Common myeloid progenitor, CD34-positive (primary cell): ENCODE data around the gene MRGPRD.

ENCODE experiments used
- CTCF ChIA-PET: fragments of 350-600 bp; sonication (Branson Sonifier 250); formaldehyde crosslinking; loops from one replicate; lab custom pipeline; 2021; ENCODE audit warnings: antibody characterized with exemption; lab: Charles Lee
- POLR2A ChIA-PET: fragments of 350-600 bp; sonication (Branson Sonifier 250); formaldehyde crosslinking; loops from one replicate; lab custom pipeline; 2021; ENCODE audit warnings: antibody characterized with exemption; lab: Charles Lee
- DNase-seq, 3 donors: peaks; one replicate each; pipeline versions ENCODE4 v3.0.0 to v3.0.0-alpha.2; 2013
- H3K27ac ChIP-seq, 2 experiments: 1 replicate in 1 of 2; 2 replicates in 1 of 2; pipeline ENCODE4 v1.7.0; 2013; ENCODE audit warnings: inconsistent platforms in 2 of 2, low read length in 2 of 2, mild to moderate bottlenecking in 2 of 2, low read depth in 1 of 2, moderate library complexity in 1 of 2; ENCODE audit not compliant: severe bottlenecking in 2 of 2, insufficient read depth in 1 of 2, poor library complexity in 1 of 2
- H3K27me3 ChIP-seq, 5 experiments: replicated peaks in 2 of 5; 1 replicate in 3 of 5; 2 replicates in 2 of 5; pipeline versions ENCODE4 v1.6.1 to v1.7.0; 2013; ENCODE audit warnings: low read length in 4 of 5, mild to moderate bottlenecking in 2 of 5, moderate library complexity in 2 of 5, inconsistent platforms in 1 of 5; ENCODE audit not compliant: insufficient read depth in 5 of 5, control insufficient read depth in 4 of 5
- H3K36me3 ChIP-seq, 4 experiments: 1 replicate in 2 of 4; 2 replicates in 2 of 4; pipeline versions ENCODE4 v1.6.1 to v1.7.0; 2013; ENCODE audit warnings: low read length in 3 of 4, control low read depth in 1 of 4, mild to moderate bottlenecking in 1 of 4; ENCODE audit not compliant: control insufficient read depth in 4 of 4, insufficient read depth in 4 of 4
- H3K4me1 ChIP-seq, 4 experiments: 1 replicate in 3 of 4; 2 replicates in 1 of 4; pipeline versions ENCODE4 v1.6.1 to v1.7.1; 2013; ENCODE audit warnings: low read length in 3 of 4, mild to moderate bottlenecking in 3 of 4, control low read depth in 1 of 4, inconsistent platforms in 1 of 4, moderate library complexity in 1 of 4; ENCODE audit not compliant: control insufficient read depth in 4 of 4, insufficient read depth in 4 of 4; ENCODE audit errors: control extremely low read depth in 1 of 4
- H3K4me3 ChIP-seq, 7 experiments: 1 replicate in 4 of 7; 2 replicates in 3 of 7; pipeline versions ENCODE4 v1.5.1 to v1.7.0; 2013; ENCODE audit warnings: mild to moderate bottlenecking in 7 of 7, low read length in 6 of 7, moderate library complexity in 6 of 7, inconsistent platforms in 2 of 7, low read depth in 2 of 7, control low read depth in 1 of 7; ENCODE audit not compliant: insufficient read depth in 4 of 7, control insufficient read depth in 1 of 7; ENCODE audit errors: extremely low read depth in 1 of 7
- H3K9me3 ChIP-seq, 5 experiments: 1 replicate in 4 of 5; 2 replicates in 1 of 5; pipeline versions ENCODE4 v1.6.1 to v1.7.1; 2013; ENCODE audit warnings: low read length in 4 of 5, mild to moderate bottlenecking in 2 of 5, inconsistent platforms in 1 of 5, low read depth in 1 of 5, moderate library complexity in 1 of 5; ENCODE audit not compliant: control insufficient read depth in 4 of 5, insufficient read depth in 2 of 5; ENCODE audit errors: control extremely low read depth in 1 of 5
- WGBS: methylation state at CpG from one replicate; pipeline ENCODE4 v1.1.5; 2013; ENCODE audit not compliant: insufficient coverage; 5-methylcytosine and 5-hydroxymethylcytosine counted together

Gene MRGPRD

GRCh38 chr11:68961245-68961644 lies 19.5 kb downstream of the MRGPRD start:
- Histone ChIP-seq H3K4me1 (peaks cover 0 to 4% (median under 1%) of the 10 kb centered on the region in 4 experiments), H3K27me3 (peaks cover 0 to 6% (median 0%) of the 10 kb centered on the region in 5 experiments), H3K4me3 (no peak overlapping the region), H3K36me3 (no peaks in the 10 kb centered on the region), H3K9me3 (peaks cover 0 to 4% (median 0%) of the 10 kb centered on the region in 5 experiments), H3K27ac (no peak overlapping the region)
- ChIA-PET CTCF (no interaction called here), POLR2A (no interaction called here)
- WGBS, result 93% methylated on average over 5 of the region's 8 CpGs
- DNase-seq, result no peak

GRCh38 chr11:68960294-68961071 lies 20.3 kb downstream of the MRGPRD start:
- 97% methylated on average over 25 of the region's 25 CpGs for WGBS
- no peaks in the 10 kb centered on the region for H3K36me3 ChIP-seq
- CTCF ChIA-PET, result interaction anchor here (0.7 to 1.2 kb wide), 2 partner anchors 9 to 683 kb away, joined by 3 to 4 read pairs; no protein-coding TSS in a partner anchor
- H3K27ac ChIP-seq, result no peak overlapping the region
- peaks cover 0 to 2% (median 0%) of the 10 kb centered on the region in 5 experiments for H3K27me3 ChIP-seq
- POLR2A ChIA-PET, result no interaction called here
- H3K9me3 ChIP-seq, result peaks cover 0 to 4% (median 0%) of the 10 kb centered on the region in 5 experiments
- H3K4me1 ChIP-seq, result peaks cover 0 to 9% (median 3%) of the 10 kb centered on the region in 4 experiments
- no peak overlapping the region for H3K4me3 ChIP-seq
- DNase-seq, result no peak

DNA sequence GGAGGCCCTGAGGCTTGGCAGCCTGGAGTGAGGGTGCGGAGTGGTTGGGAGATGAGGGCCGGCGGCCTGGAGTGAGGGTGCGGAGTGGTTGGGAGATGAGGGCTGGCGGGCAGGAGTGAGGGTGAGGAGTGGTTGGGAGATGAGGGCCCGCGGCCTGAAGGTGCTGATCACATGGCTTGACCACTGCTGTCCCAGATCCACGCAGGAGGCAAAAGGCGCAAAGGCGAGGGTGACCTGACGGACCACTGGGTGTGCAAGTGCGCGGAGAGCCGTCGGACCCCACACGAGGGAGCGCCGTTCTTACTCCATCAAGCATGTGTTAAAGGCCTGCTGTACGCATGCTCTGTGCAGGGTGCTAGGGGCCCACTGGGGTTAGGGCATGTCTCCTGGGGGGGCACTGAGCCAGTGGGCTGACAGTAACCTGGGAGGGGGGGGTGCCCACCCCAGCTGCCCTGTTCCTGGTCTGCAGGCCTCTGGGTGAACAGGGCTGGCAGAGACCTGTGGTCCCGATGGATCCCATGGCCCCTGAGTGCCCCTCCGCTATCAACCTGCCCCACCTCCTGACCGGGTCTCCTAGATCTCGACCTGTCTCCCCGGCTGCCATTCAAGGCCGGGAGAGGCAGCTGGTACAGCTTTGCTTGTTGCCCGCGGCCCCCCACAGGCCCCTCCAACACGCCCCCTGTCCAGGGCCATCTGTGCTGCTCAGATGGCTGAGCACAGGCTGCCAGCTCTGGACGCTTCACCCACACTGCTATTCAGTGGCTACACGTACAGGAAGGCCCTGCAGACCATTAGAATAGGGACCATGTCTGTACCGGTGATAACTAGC lies 21.1 kb downstream of the MRGPRD start:
- ChIA-PET CTCF (interaction anchor here (1.2 kb wide), 1 partner anchor 8 kb away, joined by 4 read pairs; no protein-coding TSS in a partner anchor), POLR2A (no interaction called here)
- peaks cover 0 to 2% (median 0%) of the 10 kb centered on the region in 5 experiments for H3K27me3 ChIP-seq
- H3K9me3 ChIP-seq, result peaks cover 0 to 4% (median 0%) of the 10 kb centered on the region in 5 experiments
- DNase-seq, result no peak
- no peak overlapping the region for H3K27ac ChIP-seq
- H3K4me3 ChIP-seq, result no peak overlapping the region
- no peaks in the 10 kb centered on the region for H3K36me3 ChIP-seq
- WGBS, result 94% methylated on average over 30 of the region's 31 CpGs
- peaks cover 0 to 17% (median 10%) of the 10 kb centered on the region in 4 experiments for H3K4me1 ChIP-seq

DNA sequence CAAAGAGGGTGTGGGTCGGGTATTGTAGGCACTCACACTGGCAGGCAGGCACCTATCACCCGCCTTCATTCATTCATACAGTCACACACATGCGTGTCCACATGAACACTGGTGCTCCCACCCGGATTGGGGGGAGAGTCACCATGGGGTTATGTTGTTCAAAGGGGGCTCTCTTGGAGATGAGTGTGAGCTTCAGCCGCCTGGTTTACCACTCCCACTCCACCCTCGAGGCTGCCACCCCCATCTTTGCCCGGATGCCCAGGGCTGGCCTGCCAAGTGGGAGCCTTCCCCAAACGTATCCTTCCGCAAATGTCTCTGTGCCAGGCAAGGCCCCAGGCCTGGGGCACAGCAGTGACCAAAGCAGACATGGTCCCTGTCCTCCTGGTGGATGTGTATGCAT lies 22.6 kb downstream of the MRGPRD start:
- no peaks in the 10 kb centered on the region for H3K36me3 ChIP-seq
- 90% methylated on average over 4 of the region's 9 CpGs for WGBS
- no peak for DNase-seq
- peaks cover 0 to 1% (median 0%) of the 10 kb centered on the region in 5 experiments for H3K27me3 ChIP-seq
- H3K27ac ChIP-seq, result no peak overlapping the region
- ChIA-PET POLR2A (no interaction called here), CTCF (no interaction called here)
- H3K9me3 ChIP-seq, result no peaks in the 10 kb centered on the region
- H3K4me3 ChIP-seq, result no peak overlapping the region
- peaks cover 0 to 17% (median 10%) of the 10 kb centered on the region in 4 experiments for H3K4me1 ChIP-seq

- no peak overlapping the region for H3K27ac ChIP-seq
- POLR2A ChIA-PET, result no interaction called here
- CTCF ChIA-PET, result interaction anchor here (0.8 to 2.2 kb wide), 6 partner anchors 9 to 133 kb away, joined by 3 to 5 read pairs (median 4); no protein-coding TSS in a partner anchor
- peaks cover 0 to 1% (median 0%) of the 10 kb centered on the region in 5 experiments for H3K27me3 ChIP-seq
- H3K9me3 ChIP-seq, result no peaks in the 10 kb centered on the region
- peaks cover 0 to 17% (median 10%) of the 10 kb centered on the region in 4 experiments for H3K4me1 ChIP-seq
- 95% methylated on average over 6 of the region's 12 CpGs for WGBS
- H3K4me3 ChIP-seq, result peak overlapping the region in 1 of 7 experiments; percentile 48
- DNase-seq, result no peak
- H3K36me3 ChIP-seq, result no peaks in the 10 kb centered on the region
Measured at GRCh38 chr11:68956547-68957254, 24.1 kb downstream of the MRGPRD start.

GRCh38 chr11:68956142-68956541 lies 24.6 kb downstream of the MRGPRD start:
- Histone ChIP-seq H3K27me3 (peaks cover 0 to 1% (median 0%) of the 10 kb centered on the region in 5 experiments), H3K36me3 (no peaks in the 10 kb centered on the region), H3K4me3 (peak overlapping the region in 1 of 7 experiments; percentile 48), H3K4me1 (peaks cover 0 to 17% (median 10%) of the 10 kb centered on the region in 4 experiments), H3K9me3 (no peaks in the 10 kb centered on the region), H3K27ac (no peak overlapping the region)
- POLR2A ChIA-PET, result no interaction called here
- CTCF ChIA-PET, result interaction anchor here (0.7 to 2.2 kb wide), 7 partner anchors 9 to 56 kb away, joined by 3 to 5 read pairs (median 4); no protein-coding TSS in a partner anchor
- peak; percentile 50 to 64 (median 60) for DNase-seq
- WGBS, result 0% methylated on average over 1 of the region's 12 CpGs
